Islet of Langerhans (tissue), 1 donor: ENCODE results near the gene KCNC4.
A peak's percentile ranks its signal among the peaks of the same experiment; 100 is the strongest.

ENCODE experiments used
- FAIRE-seq: peaks from one replicate; lab custom pipeline; 2011; peaks lifted over from hg19 to GRCh38; lab: Jason Lieb, UNC

Gene KCNC4

GRCh38 chr1:110209715-110210603, at the start of gene KCNC4:
KCNC4 (plus strand) TSS chr1:110210314; CDS start chr1:110211500, 1,186 bp downstream.
- no peak for FAIRE-seq

- no peak for FAIRE-seq
These were observed 49.5 kb upstream of the KCNC4 start for GRCh38 chr1:110160538-110161100.

GRCh38 chr1:110161165-110161564, 48.9 kb upstream of the KCNC4 start:
- no peak for FAIRE-seq

- FAIRE-seq: no peak
These were observed 48.3 kb upstream of the KCNC4 start for GRCh38 chr1:110161849-110162248.

- FAIRE-seq: no peak
These were observed 46.5 kb upstream of the KCNC4 start for GRCh38 chr1:110163591-110163990.

- no peak for FAIRE-seq
These were observed 45.3 kb upstream of the KCNC4 start for GRCh38 chr1:110164725-110165350.

- FAIRE-seq: no peak
These were observed 44.3 kb upstream of the KCNC4 start for GRCh38 chr1:110165761-110166231.

DNA sequence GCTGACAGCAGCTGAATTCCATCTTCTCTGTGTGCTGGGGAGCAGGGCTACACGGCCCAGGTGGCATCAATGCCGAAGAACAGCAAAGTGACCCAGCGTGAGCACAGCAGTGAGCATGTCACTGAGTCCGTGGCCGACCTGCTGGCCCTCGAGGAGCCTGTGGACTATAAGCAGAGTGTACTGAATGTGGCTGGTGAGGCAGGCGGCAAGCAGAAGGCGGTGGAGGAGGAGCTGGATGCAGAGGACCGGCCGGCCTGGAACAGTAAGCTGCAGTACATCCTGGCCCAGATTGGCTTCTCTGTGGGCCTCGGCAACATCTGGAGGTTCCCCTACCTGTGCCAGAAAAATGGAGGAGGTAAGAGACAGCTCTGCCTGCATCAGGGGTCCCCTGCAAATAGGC, 43.3 kb upstream of the KCNC4 start:
- no peak for FAIRE-seq

DNA sequence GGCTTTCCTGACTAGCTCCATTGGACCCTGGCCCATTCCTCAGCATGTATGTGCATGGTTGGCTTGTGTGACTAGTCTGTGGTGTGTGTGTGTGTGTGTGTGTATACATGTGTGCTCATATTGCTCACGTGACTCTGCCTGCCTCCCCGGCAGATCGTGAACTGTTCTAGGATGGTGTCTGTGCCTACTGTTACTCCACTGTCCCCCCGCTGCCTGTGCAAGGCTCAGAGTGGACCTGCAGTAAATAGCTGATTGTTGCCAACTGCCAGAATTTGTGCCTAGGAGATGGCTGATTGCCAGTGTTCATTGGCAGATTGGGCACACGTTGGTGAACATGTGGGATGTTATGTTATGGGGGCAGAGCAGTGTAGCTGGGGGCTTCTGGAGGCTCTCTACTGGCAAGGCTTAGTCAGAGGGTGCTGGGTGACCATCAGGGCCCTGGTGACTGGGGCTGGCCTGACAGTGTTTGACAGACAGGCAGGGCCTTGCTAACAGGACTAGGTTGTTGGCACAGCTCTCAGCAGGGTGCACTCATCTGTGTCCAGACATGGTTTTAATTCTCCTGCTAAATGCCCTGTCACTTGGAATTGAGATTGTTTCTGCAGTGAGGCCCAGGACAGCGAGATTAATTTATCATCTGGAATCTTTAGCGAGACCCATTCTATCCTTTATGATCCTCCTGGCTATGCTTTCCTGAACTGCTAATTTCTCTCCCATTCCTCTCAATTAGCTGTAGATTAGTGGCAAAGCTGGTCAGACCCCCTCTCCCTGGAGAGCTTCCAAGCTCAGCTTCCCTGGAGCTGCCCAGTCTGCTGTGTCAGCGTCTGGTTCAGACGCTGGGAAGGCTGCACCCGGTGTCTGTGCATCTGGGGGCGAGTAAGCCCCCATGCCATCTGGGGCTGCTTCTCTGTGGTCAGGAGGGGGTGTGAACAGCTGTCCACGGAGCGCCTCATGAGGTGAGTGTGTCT, 39.1 kb upstream of the KCNC4 start:
- FAIRE-seq: peak; percentile 58

DNA sequence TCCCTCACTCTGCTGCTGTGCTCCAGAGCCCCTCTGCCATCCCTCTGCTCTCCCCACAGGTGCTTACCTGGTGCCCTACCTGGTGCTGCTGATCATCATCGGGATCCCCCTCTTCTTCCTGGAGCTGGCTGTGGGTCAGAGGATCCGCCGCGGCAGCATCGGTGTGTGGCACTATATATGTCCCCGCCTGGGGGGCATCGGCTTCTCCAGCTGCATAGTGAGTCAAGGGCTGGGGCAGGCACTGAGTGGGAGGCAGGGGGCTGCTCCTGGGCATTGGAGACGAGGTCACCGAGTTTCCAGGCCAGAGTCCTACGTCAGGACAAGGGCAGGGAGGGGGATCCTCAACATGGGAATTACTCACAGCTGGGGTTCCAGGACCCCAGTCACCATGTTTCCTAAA, 38.1 kb upstream of the KCNC4 start:
- no peak for FAIRE-seq

- FAIRE-seq: no peak
These were observed 36.5 kb upstream of the KCNC4 start for GRCh38 chr1:110173466-110174105.

- no peak for FAIRE-seq
These were observed 35.2 kb upstream of the KCNC4 start for GRCh38 chr1:110174961-110175360.

DNA sequence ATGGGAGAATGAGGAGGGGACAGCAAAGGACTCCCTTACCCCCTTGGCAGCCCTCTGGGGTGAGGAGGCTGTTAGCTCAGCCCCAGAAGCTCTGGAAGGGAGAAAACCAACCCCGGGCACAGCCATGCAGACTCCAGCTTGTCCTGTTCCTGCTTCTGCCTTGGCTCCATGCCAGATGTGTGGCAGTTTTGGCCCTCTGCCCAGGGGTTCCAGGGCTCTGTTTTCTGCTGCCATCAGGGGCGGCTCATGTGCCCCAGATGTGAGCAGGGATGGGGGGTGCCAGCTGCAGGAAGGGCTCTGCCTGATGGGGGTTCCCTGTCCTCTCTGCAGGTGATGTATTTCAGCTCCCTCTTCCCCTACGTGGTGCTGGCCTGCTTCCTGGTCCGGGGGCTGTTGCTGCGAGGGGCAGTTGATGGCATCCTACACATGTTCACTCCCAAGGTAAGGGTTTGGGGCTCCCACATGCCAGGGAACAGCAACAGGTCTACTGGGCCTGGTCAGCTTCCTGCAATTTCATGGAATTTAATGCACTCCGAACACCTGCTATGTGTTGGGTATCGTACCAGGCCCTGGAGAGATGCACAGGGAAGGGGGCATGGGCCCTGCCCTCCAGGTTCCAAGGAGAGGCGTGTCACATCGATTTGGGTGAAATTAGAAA, 33.7 kb upstream of the KCNC4 start:
- FAIRE-seq: no peak

- FAIRE-seq: no peak
These were observed 32.3 kb upstream of the KCNC4 start for GRCh38 chr1:110177775-110178174.

- FAIRE-seq: no peak
These were observed 26.4 kb upstream of the KCNC4 start for GRCh38 chr1:110183642-110184167.

DNA sequence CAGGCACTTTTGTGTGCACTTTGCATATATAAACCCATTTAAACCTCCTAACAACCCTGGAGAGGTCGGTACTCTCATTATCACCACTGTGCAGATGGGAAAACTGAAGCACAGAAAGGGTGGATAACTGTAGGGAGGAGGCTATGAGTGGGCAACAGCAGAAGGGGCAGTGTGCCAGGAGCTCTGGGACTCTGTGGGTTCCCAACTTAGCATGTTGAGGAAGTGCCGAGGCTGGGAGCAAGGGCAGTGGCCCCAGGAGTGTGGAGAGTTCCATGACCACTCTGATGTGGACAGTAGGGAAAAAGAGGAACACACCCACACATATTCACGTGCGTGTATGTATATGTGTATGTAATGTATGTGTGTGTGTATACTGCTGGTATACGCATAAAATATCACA, 25.7 kb upstream of the KCNC4 start:
- FAIRE-seq: no peak

DNA sequence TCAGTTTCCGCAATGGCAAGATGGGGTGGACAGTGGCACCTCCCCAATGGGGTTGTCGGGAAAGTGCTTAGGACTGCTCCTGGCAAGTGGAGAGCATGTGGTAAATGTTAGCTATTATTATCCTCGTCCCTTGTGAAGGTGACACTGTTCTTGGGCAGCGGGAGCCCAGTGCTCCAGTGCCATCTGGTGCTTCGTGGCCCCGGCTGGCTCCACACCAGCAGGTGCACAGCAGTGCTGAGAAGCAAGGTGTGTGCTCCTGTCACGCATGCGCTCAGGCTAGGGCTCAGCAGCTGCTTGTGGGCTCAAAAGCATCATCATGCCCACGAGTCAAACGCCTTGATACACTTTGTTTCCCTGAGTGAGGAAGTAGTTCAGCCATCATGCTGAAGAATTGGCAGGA, 24.9 kb upstream of the KCNC4 start:
- no peak for FAIRE-seq

- no peak for FAIRE-seq
These were observed 23.6 kb upstream of the KCNC4 start for GRCh38 chr1:110186558-110186957.

DNA sequence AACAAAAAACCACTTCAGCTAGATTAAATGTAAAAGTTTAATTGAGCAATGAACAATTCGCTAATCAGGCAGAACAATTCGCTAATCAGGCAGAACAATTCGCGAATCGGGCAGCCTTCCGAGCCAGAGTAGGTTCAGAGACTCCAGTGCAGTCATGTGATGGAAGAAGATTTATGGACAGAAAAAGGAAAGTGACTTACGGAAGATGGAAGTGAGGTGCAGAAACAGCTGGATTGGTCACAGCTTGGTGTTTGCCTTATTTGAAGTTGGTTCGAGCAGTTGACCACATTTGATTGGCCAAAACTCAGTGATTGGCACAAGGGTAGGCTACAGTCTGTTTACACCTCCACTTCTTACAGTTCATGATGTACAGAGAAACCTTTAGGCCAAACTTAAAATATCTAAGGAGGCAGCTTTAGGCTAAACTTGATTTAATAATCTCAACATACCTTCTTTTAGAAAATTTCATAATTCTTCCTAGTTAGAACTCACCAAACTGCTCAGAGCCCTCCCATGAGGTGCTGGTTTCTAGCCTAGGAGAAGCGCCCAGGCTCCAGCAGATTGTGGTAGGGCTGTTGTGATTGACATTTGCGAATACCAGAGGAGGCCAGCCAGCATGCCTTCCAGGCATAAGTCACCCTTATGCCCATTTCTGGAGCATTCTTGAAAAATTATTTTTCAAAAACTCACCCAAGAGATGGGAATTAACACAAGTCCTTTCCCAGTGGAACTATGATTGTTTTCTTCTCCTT, 22.8 kb upstream of the KCNC4 start:
- FAIRE-seq: no peak

GRCh38 chr1:110188035-110188618, 22.0 kb upstream of the KCNC4 start:
- FAIRE-seq: no peak
